PFSK-1 (cell line): ENCODE measurements around the gene SLC27A3.

ENCODE experiments used
- POLR2AphosphoS5 ChIP-seq: IDR thresholded peaks from 2 replicates; pipeline ENCODE4 v1.6.1; 2012; ENCODE audit warnings: low read depth, mild to moderate bottlenecking, control low read depth, low read length, moderate library complexity
- SIN3A ChIP-seq: IDR thresholded peaks from 2 replicates; pipeline ENCODE4 v1.6.1; 2012; ENCODE audit warnings: mild to moderate bottlenecking, low read length, moderate library complexity, borderline replicate concordance; ENCODE audit not compliant: insufficient read depth
- TAF1 ChIP-seq: IDR thresholded peaks from 2 replicates; pipeline ENCODE4 v1.6.1; 2012; ENCODE audit warnings: low read length, control low read depth, borderline replicate concordance; ENCODE audit not compliant: insufficient read depth
- TF ChIP-seq, protein P1 (sequence below), 2 experiments: IDR thresholded peaks; 2 replicates each; pipeline versions ENCODE4 v1.6.1 to v1.8.0; 2011 to 2012; ENCODE audit warnings: low read depth in 2 of 2, low read length in 2 of 2, control low read depth in 1 of 2, inconsistent platforms in 1 of 2, mild to moderate bottlenecking in 1 of 2, moderate library complexity in 1 of 2; ENCODE audit not compliant: insufficient read depth in 1 of 2

DNA sequence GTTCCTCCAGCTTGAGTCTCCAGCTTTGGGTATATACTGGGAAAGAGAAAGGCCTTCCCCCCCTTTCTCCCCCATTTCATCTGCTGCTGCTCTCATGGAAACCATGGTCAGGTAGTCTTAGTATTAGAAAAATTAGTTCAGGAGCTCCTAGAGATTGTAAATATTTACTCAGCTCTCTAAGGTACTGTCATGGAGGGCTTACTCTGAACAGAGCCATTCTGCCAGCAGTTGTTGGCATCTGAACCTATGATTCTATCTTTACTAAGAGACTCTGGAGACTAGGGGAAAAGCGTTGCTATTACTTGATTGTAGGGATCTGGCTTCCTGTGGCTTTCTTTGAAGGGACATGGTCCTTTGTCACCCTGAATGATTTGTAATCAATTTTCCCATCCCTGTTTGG is 41.2 kb upstream of the SLC27A3 start:
- TF ChIP-seq POLR2AphosphoS5 (no peak), TAF1 (no peak), SIN3A (no peak)
- TF ChIP-seq, protein P1, sequence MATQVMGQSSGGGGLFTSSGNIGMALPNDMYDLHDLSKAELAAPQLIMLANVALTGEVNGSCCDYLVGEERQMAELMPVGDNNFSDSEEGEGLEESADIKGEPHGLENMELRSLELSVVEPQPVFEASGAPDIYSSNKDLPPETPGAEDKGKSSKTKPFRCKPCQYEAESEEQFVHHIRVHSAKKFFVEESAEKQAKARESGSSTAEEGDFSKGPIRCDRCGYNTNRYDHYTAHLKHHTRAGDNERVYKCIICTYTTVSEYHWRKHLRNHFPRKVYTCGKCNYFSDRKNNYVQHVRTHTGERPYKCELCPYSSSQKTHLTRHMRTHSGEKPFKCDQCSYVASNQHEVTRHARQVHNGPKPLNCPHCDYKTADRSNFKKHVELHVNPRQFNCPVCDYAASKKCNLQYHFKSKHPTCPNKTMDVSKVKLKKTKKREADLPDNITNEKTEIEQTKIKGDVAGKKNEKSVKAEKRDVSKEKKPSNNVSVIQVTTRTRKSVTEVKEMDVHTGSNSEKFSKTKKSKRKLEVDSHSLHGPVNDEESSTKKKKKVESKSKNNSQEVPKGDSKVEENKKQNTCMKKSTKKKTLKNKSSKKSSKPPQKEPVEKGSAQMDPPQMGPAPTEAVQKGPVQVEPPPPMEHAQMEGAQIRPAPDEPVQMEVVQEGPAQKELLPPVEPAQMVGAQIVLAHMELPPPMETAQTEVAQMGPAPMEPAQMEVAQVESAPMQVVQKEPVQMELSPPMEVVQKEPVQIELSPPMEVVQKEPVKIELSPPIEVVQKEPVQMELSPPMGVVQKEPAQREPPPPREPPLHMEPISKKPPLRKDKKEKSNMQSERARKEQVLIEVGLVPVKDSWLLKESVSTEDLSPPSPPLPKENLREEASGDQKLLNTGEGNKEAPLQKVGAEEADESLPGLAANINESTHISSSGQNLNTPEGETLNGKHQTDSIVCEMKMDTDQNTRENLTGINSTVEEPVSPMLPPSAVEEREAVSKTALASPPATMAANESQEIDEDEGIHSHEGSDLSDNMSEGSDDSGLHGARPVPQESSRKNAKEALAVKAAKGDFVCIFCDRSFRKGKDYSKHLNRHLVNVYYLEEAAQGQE (IDR thresholded peaks at IDR 0.05; ENCODE audit: insufficient read depth in 1 of 2, low read depth in 2 of 2, low read length in 2 of 2), result no peak
